GM20000 (cell line): ENCODE data around the gene PDE12.
"Not testable (repeated sequence)": the region's sequence is repeated elsewhere in the genome, so short reads cannot be mapped to it uniquely, and the experiment has no call there.

ENCODE experiments used
- DNase-seq: peaks from one replicate; pipeline ENCODE4 v3.0.0; 2012; ENCODE audit warnings: low spot score
- CTCF ChIP-seq: IDR thresholded peaks from 2 replicates; pipeline ENCODE4 v1.5.1; 2012; ENCODE audit warnings: mild to moderate bottlenecking, control low read depth; ENCODE audit errors: extremely low read depth, missing control alignments

PDE12 gene

GRCh38 chr3:57600195-57600594 is 44.1 kb downstream of the PDE12 start:
- no peak for DNase-seq
- TF ChIP-seq CTCF = no peak

GRCh38 chr3:57604971-57605370 is 48.9 kb downstream of the PDE12 start:
- TF ChIP-seq CTCF = no peak
- DNase-seq = no peak

DNA sequence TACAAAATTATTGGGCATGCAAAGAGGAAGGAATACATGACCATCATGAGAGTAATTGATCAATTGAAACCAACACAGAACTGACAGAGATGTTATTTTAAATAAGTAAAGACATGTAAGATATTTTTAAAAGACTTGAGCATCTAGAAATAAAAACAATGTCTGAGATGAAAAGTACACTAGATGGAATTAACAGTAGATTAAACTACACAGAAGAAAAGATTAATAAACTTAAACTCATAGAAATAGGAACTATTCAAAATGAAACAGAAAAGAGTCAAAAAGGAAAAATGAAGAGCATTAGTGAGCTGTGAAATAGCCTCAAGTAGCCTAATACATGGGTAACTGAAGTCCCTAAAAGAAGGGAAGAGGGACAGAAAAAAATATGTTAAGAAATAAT is 49.6 kb downstream of the PDE12 start:
- DNase-seq = no peak
- TF ChIP-seq CTCF = no peak

GRCh38 chr3:57611870-57612269 is 55.8 kb downstream of the PDE12 start:
- DNase-seq = not testable (repeated sequence)

GRCh38 chr3:57616233-57616632 is 60.2 kb downstream of the PDE12 start:
- TF ChIP-seq CTCF = no peak
- no peak for DNase-seq
